SK-N-SH (cell line): ENCODE data around the gene PAM16. TPM values are rescaled to one million over a fixed set of nuclear protein-coding genes. Genes with fewer than 3 reads are reported as not detected.

Experiments
- CTCF ChIA-PET: fragments of 300-600, 350-600 bp; formaldehyde crosslinking; extraction: SDS; loops from one replicate; lab custom pipeline; 2021; lab: Yijun Ruan, JAX
- POLR2A ChIA-PET: fragments of 350-600 bp; sonication (Branson Sonifier 250); formaldehyde crosslinking; extraction: SDS; loops from one replicate; lab custom pipeline; 2020; ENCODE audit warnings: antibody characterized with exemption, inconsistent platforms; lab: Yijun Ruan, JAX
- DNase-seq: peaks from one replicate; pipeline ENCODE4 v3.0.0; 2012
- H2AFZ ChIP-seq: fragments of 200-600 bp; sonication (generic); 2 replicates; pipeline ENCODE4 v1.8.1; 2016; ENCODE audit warnings: antibody characterized with exemption, mild to moderate bottlenecking, low read depth
- H3F3A ChIP-seq: fragments of 200-600 bp; sonication (generic); replicated peaks from 2 replicates; pipeline ENCODE3; 2016; ENCODE audit warnings: antibody characterized with exemption, mild to moderate bottlenecking; ENCODE audit not compliant: insufficient read depth
- H3K27ac ChIP-seq, 2 experiments: fragments of 200-500 bp in 1 of 2; fragments of 200-600 bp in 1 of 2; sonication (Bioruptor generic) in 1 of 2; sonication (generic), shearing (Covaris generic) in 1 of 2; 2 replicates each; pipeline versions ENCODE4 v1.5.1 to v1.6.1; 2014 to 2016; ENCODE audit warnings: low read depth in 2 of 2, inconsistent platforms in 1 of 2, low read length in 1 of 2, mild to moderate bottlenecking in 1 of 2, mixed read lengths in 1 of 2
- H3K27me3 ChIP-seq: fragments of 200-600 bp; sonication (generic), shearing (Covaris generic); 2 replicates; pipeline ENCODE4 v1.6.1; 2016; ENCODE audit warnings: mixed run types; ENCODE audit not compliant: insufficient read depth
- H3K36me3 ChIP-seq, 2 experiments: fragments of 200-500 bp in 1 of 2; fragments of 200-600 bp in 1 of 2; sonication (Bioruptor generic) in 1 of 2; sonication (generic) in 1 of 2; replicated peaks in 1 of 2; 2 replicates each; pipeline versions ENCODE3 to v1.5.1; 2014 to 2016; ENCODE audit warnings: low read length in 1 of 2, mild to moderate bottlenecking in 1 of 2; ENCODE audit not compliant: insufficient read depth in 2 of 2, control insufficient read depth in 1 of 2
- H3K4me1 ChIP-seq, 2 experiments: fragments of 200-500 bp in 1 of 2; fragments of 200-600 bp in 1 of 2; sonication (Bioruptor generic) in 1 of 2; sonication (generic), shearing (Covaris generic) in 1 of 2; 2 replicates each; pipeline versions ENCODE4 v1.5.1 to v1.6.1; 2014 to 2016; ENCODE audit warnings: low read depth in 1 of 2, low read length in 1 of 2, mixed run types in 1 of 2; ENCODE audit not compliant: insufficient read depth in 2 of 2, control insufficient read depth in 1 of 2
- H3K4me2 ChIP-seq: fragments of 200-600 bp; sonication (generic), shearing (Covaris generic); 2 replicates; pipeline ENCODE4 v1.6.1; 2017; ENCODE audit warnings: mixed run types
- H3K4me3 ChIP-seq, 2 experiments: fragments of 200-500 bp in 1 of 2; fragments of 200-600 bp in 1 of 2; sonication (Bioruptor generic) in 1 of 2; sonication (generic), shearing (Covaris generic) in 1 of 2; 2 replicates each; pipeline versions ENCODE4 v1.5.1 to v1.8.1; 2014 to 2016; ENCODE audit warnings: low read depth in 2 of 2, inconsistent platforms in 1 of 2, low read length in 1 of 2, mild to moderate bottlenecking in 1 of 2, mixed read lengths in 1 of 2, moderate library complexity in 1 of 2
- H3K79me2 ChIP-seq: fragments of 200-600 bp; sonication (generic); 2 replicates; pipeline ENCODE4 v1.8.1; 2017; ENCODE audit warnings: mild to moderate bottlenecking; ENCODE audit not compliant: insufficient read depth
- H3K9ac ChIP-seq: fragments of 200-600 bp; sonication (generic); 2 replicates; pipeline ENCODE4 v1.6.1; 2017; ENCODE audit warnings: mixed run types
- H3K9me2 ChIP-seq: fragments of 200-600 bp; sonication (generic); 2 replicates; pipeline ENCODE4 v1.6.1; 2017; ENCODE audit warnings: mixed run types
- H3K9me3 ChIP-seq: fragments of 200-600 bp; sonication (generic); 2 replicates; pipeline ENCODE4 v1.6.1; 2017; ENCODE audit warnings: mixed run types, mild to moderate bottlenecking, moderate library complexity
- H4K20me1 ChIP-seq: fragments of 200-600 bp; sonication (generic); 2 replicates; pipeline ENCODE4 v1.6.1; 2017; ENCODE audit warnings: mild to moderate bottlenecking, mixed run types; ENCODE audit not compliant: insufficient read depth
- ELF1 ChIP-seq: IDR thresholded peaks from 2 replicates; pipeline ENCODE4 v1.4.0; 2012
- FOXJ3 ChIP-seq: sonication (generic); formaldehyde crosslinking; IDR thresholded peaks from 2 replicates; pipeline ENCODE4 v1.5.1; 2020; ENCODE audit warnings: mild to moderate bottlenecking, missing genetic modification reagents
- NRF1 ChIP-seq: IDR thresholded peaks from 2 replicates; pipeline ENCODE4 v1.6.1; 2012; ENCODE audit warnings: low read depth, mild to moderate bottlenecking, low read length
- POLR2AphosphoS5 ChIP-seq: IDR thresholded peaks from 2 replicates; pipeline ENCODE4 v1.6.1; 2012; ENCODE audit warnings: low read depth, low read length
- RAD21 ChIP-seq: IDR thresholded peaks from 2 replicates; pipeline ENCODE4 v1.6.1; 2012; ENCODE audit warnings: mild to moderate bottlenecking, low read length
- RCOR1 ChIP-seq: fragments of 150-350 bp; IDR thresholded peaks from 2 replicates; pipeline ENCODE4 v1.6.1; 2017; ENCODE audit warnings: antibody characterized with exemption, low read length
- RFX5 ChIP-seq: IDR thresholded peaks from 2 replicates; pipeline ENCODE4 v1.6.1; 2012; ENCODE audit warnings: mild to moderate bottlenecking, improper control_type of control experiment, low read length
- SIN3A ChIP-seq: IDR thresholded peaks from 2 replicates; pipeline ENCODE4 v1.6.1; 2012; ENCODE audit warnings: low read depth, mild to moderate bottlenecking, low read length, moderate library complexity, borderline replicate concordance
- SMC3 ChIP-seq: IDR thresholded peaks from 2 replicates; pipeline ENCODE4 v1.6.1; 2012; ENCODE audit warnings: low read depth, low read length, improper control_type of control experiment
- WGBS: methylation state at CpG from one replicate; pipeline ENCODE4 v1.1.6; 2017; ENCODE audit warnings: low lambda C conversion rate; 5-methylcytosine and 5-hydroxymethylcytosine counted together
- polyA plus RNA-seq, 3 experiments: library from polyadenylated mRNA; depleted of rRNA; stranded (reverse); fragments of >200 nt; gene quantifications; 2 replicates each; pipeline ENCODE4 v1.2.3, GENCODE V29; 2012
- TF ChIP-seq, protein P1 (sequence below): IDR thresholded peaks from 2 replicates; pipeline ENCODE4 v1.4.0; 2012; ENCODE audit warnings: low read depth, borderline replicate concordance
- TF ChIP-seq, protein P2 (sequence below): fragments of 150-350 bp; IDR thresholded peaks from 2 replicates; pipeline ENCODE4 v1.6.1; 2016; ENCODE audit warnings: mild to moderate bottlenecking, low read depth, low read length
- TF ChIP-seq, protein P3 (sequence below): fragments of 200-600 bp; sonication (generic); IDR thresholded peaks from 2 replicates; pipeline ENCODE4 v1.6.1; 2017; ENCODE audit warnings: antibody characterized with exemption, mild to moderate bottlenecking, moderate library complexity
- TF ChIP-seq, protein P4 (sequence below): IDR thresholded peaks from 2 replicates; pipeline ENCODE4; 2012

The PAM16 gene
- polyA plus RNA-seq, 1 of the 3 experiments (the other 2 are of a cell fraction) = 96.4 TPM

DNA sequence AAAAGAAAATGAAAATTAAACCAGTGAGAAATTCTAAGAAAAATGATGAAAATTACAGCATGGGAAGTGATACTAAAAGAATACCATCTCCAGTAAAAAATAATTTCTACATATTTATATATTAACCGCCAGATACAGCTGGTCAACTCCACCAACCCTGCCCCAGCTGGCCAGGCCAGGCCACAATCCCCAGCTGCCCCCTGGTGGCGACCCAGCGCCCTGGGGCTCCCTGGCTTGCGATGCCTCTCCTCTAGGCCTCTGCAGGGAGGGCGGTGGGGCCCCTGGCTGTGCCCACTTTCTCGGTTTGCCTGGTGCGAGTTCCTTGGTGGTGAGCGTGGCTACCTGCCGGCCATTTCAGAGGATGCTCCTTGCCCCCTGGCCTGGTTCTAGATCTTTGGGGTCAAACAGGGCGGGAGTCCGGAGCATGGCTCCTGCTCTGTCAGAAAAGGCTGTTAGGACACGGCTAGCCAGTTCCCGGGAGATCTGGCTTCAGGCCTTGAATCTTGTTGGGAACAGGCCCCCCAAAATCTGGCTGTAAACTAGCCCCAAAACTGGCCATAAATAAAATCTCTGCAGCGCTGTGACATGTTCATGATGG, 20.7 kb downstream of the PAM16 start:
- DNase-seq = peak; percentile 94
- no peak overlapping the region for H3K27ac ChIP-seq
- no peak overlapping the region for H3K4me2 ChIP-seq
- WGBS = 49% methylated on average over 4 of the region's 14 CpGs
- H3K27me3 ChIP-seq = no peaks in the 10 kb centered on the region
- POLR2A ChIA-PET = interaction anchor here (0.5 to 1.2 kb wide), 2 partner anchors 51 to 77 kb away, joined by 3 read pairs; no protein-coding TSS in a partner anchor
- CTCF ChIA-PET = interaction anchor here (0.5 to 14.9 kb wide), 24 partner anchors 10 to 393 kb away, joined by 3 to 281 read pairs (median 4); partner anchors contain the start of genes PAM16 and TFAP4
- peaks cover 41% of the 10 kb centered on the region for H4K20me1 ChIP-seq
- H2AFZ ChIP-seq = no peak overlapping the region
- no peak overlapping the region for H3K9ac ChIP-seq
- H3F3A ChIP-seq = peaks cover 12% of the 10 kb centered on the region
- peaks cover 3 to 17% of the 10 kb centered on the region in 2 experiments for H3K36me3 ChIP-seq
- H3K9me2 ChIP-seq = no peaks in the 10 kb centered on the region
- H3K4me3 ChIP-seq = no peak overlapping the region
- H3K9me3 ChIP-seq = no peaks in the 10 kb centered on the region
- H3K4me1 ChIP-seq = peaks cover 15 to 21% of the 10 kb centered on the region in 2 experiments; a peak in 3 of 4 replicates
- no peak for TF ChIP-seq ELF1
- TF ChIP-seq, protein P1, sequence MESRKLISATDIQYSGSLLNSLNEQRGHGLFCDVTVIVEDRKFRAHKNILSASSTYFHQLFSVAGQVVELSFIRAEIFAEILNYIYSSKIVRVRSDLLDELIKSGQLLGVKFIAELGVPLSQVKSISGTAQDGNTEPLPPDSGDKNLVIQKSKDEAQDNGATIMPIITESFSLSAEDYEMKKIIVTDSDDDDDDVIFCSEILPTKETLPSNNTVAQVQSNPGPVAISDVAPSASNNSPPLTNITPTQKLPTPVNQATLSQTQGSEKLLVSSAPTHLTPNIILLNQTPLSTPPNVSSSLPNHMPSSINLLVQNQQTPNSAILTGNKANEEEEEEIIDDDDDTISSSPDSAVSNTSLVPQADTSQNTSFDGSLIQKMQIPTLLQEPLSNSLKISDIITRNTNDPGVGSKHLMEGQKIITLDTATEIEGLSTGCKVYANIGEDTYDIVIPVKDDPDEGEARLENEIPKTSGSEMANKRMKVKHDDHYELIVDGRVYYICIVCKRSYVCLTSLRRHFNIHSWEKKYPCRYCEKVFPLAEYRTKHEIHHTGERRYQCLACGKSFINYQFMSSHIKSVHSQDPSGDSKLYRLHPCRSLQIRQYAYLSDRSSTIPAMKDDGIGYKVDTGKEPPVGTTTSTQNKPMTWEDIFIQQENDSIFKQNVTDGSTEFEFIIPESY = no peak
- TF ChIP-seq RAD21 = peak; percentile 93
- TF ChIP-seq, protein P2, sequence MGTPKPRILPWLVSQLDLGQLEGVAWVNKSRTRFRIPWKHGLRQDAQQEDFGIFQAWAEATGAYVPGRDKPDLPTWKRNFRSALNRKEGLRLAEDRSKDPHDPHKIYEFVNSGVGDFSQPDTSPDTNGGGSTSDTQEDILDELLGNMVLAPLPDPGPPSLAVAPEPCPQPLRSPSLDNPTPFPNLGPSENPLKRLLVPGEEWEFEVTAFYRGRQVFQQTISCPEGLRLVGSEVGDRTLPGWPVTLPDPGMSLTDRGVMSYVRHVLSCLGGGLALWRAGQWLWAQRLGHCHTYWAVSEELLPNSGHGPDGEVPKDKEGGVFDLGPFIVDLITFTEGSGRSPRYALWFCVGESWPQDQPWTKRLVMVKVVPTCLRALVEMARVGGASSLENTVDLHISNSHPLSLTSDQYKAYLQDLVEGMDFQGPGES = no peak
- TF ChIP-seq, protein P3, sequence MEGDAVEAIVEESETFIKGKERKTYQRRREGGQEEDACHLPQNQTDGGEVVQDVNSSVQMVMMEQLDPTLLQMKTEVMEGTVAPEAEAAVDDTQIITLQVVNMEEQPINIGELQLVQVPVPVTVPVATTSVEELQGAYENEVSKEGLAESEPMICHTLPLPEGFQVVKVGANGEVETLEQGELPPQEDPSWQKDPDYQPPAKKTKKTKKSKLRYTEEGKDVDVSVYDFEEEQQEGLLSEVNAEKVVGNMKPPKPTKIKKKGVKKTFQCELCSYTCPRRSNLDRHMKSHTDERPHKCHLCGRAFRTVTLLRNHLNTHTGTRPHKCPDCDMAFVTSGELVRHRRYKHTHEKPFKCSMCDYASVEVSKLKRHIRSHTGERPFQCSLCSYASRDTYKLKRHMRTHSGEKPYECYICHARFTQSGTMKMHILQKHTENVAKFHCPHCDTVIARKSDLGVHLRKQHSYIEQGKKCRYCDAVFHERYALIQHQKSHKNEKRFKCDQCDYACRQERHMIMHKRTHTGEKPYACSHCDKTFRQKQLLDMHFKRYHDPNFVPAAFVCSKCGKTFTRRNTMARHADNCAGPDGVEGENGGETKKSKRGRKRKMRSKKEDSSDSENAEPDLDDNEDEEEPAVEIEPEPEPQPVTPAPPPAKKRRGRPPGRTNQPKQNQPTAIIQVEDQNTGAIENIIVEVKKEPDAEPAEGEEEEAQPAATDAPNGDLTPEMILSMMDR = peak; percentile 96
- peak; percentile 98 for TF ChIP-seq SMC3
- no peak for TF ChIP-seq NRF1
- TF ChIP-seq FOXJ3 (CRISPR knock-in tag) = no peak
- TF ChIP-seq SIN3A = peak; percentile 55; the same call in 1 of the 2 replicates
- TF ChIP-seq, protein P4, sequence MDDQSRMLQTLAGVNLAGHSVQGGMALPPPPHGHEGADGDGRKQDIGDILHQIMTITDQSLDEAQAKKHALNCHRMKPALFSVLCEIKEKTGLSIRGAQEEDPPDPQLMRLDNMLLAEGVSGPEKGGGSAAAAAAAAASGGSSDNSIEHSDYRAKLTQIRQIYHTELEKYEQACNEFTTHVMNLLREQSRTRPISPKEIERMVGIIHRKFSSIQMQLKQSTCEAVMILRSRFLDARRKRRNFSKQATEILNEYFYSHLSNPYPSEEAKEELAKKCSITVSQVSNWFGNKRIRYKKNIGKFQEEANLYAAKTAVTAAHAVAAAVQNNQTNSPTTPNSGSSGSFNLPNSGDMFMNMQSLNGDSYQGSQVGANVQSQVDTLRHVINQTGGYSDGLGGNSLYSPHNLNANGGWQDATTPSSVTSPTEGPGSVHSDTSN = no peak
- no peak for TF ChIP-seq POLR2AphosphoS5
- no peak for TF ChIP-seq RFX5
- no peak for TF ChIP-seq RCOR1
- peaks cover 69% of the 10 kb centered on the region for H3K79me2 ChIP-seq
